HG03575 (cell line): ENCODE data around the gene CENPB.
A peak's percentile ranks its signal among the peaks of the same experiment; 100 is the strongest.
"Not testable (repeated sequence)": the region's sequence is repeated elsewhere in the genome, so short reads cannot be mapped to it uniquely, and the experiment has no call there.

ENCODE experiments used
- ATAC-seq: cut with Tn5 transposase; IDR thresholded peaks from one replicate; pipeline ENCODE4 v1.9.1; 2021; ENCODE audit not compliant: unreplicated experiment, insufficient number of reproducible peaks, low FRiP score; ENCODE audit errors: extremely low read depth

CENPB gene

GRCh38 chr20:3786665-3787323 is at the start of gene CENPB:
Gene CENPB (minus strand): TSS chr20:3786740. CDS start chr20:3786483, 257 bp downstream.
- no peak for ATAC-seq

- no peak for ATAC-seq
These were observed 49.6 kb upstream of the CENPB start for GRCh38 chr20:3836132-3836531.

GRCh38 chr20:3829891-3830290 is 43.4 kb upstream of the CENPB start:
- not testable (repeated sequence) for ATAC-seq

- ATAC-seq, result no peak
These were observed 42.3 kb upstream of the CENPB start for GRCh38 chr20:3828798-3829197.

GRCh38 chr20:3826420-3826819 is 39.9 kb upstream of the CENPB start:
- no peak for ATAC-seq

- no peak for ATAC-seq
These were observed 39.0 kb upstream of the CENPB start for GRCh38 chr20:3825526-3825925.

- ATAC-seq, result no peak
These were observed 37.3 kb upstream of the CENPB start for GRCh38 chr20:3823881-3824280.

- ATAC-seq, result no peak
These were observed 35.5 kb upstream of the CENPB start for GRCh38 chr20:3821996-3822395.

- ATAC-seq, result no peak
These were observed 34.6 kb upstream of the CENPB start for GRCh38 chr20:3820901-3821727.

GRCh38 chr20:3820048-3820900 is 33.7 kb upstream of the CENPB start, which contains the start of gene AP5S1:
Gene AP5S1 (plus strand): TSS chr20:3820547. CDS start chr20:3822118, 1,571 bp downstream.
- ATAC-seq, result peak; percentile 52

- no peak for ATAC-seq
These were observed 33.0 kb upstream of the CENPB start for GRCh38 chr20:3819411-3820047.

- ATAC-seq, result no peak
These were observed 31.9 kb upstream of the CENPB start for GRCh38 chr20:3818155-3819151.

GRCh38 chr20:3815703-3816315 is 29.3 kb upstream of the CENPB start:
- no peak for ATAC-seq

- ATAC-seq, result no peak
These were observed 28.5 kb upstream of the CENPB start for GRCh38 chr20:3814928-3815495.

- ATAC-seq, result no peak
These were observed 27.5 kb upstream of the CENPB start for GRCh38 chr20:3813848-3814581.

GRCh38 chr20:3812975-3813847 is 26.7 kb upstream of the CENPB start:
- no peak for ATAC-seq
